Mesendoderm (in vitro differentiated cells): ENCODE data around the gene ANAPC1.
"Not testable (repeated sequence)": the region's sequence is repeated elsewhere in the genome, so short reads cannot be mapped to it uniquely, and the experiment has no call there.

Source experiments
- DNase-seq: peaks from one replicate; pipeline ENCODE4 v3.0.0; 2013
- H2AK5ac ChIP-seq: 2 replicates; pipeline ENCODE4 v1.6.1; 2013; ENCODE audit warnings: low read length, inconsistent platforms
- H2BK120ac ChIP-seq: 2 replicates; pipeline ENCODE4 v1.6.1; 2013; ENCODE audit warnings: low read depth, mild to moderate bottlenecking, low read length, moderate library complexity, mixed read lengths
- H2BK15ac ChIP-seq: replicated peaks from 2 replicates; pipeline ENCODE4 v1.6.1; 2013; ENCODE audit warnings: low read depth, mild to moderate bottlenecking, moderate library complexity
- H2BK5ac ChIP-seq: 2 replicates; pipeline ENCODE4 v1.6.1; 2013; ENCODE audit warnings: low read length, inconsistent platforms
- H3K18ac ChIP-seq: 2 replicates; pipeline ENCODE4 v1.6.1; 2013; ENCODE audit warnings: mild to moderate bottlenecking, low read length, mixed read lengths
- H3K23ac ChIP-seq: one replicate; pipeline ENCODE4 v1.6.1; 2013; ENCODE audit warnings: low read length
- H3K27ac ChIP-seq: 2 replicates; pipeline ENCODE4 v1.5.1; 2013; ENCODE audit warnings: low read depth, mild to moderate bottlenecking, inconsistent platforms, low read length, moderate library complexity
- H3K27me3 ChIP-seq: 2 replicates; pipeline ENCODE4 v1.6.1; 2013; ENCODE audit warnings: low read length, control low read depth, mild to moderate bottlenecking, inconsistent platforms; ENCODE audit not compliant: insufficient read depth, poor library complexity
- H3K36me3 ChIP-seq: 2 replicates; pipeline ENCODE4 v1.6.1; 2013; ENCODE audit warnings: low read length, inconsistent platforms; ENCODE audit not compliant: control insufficient read depth, insufficient read depth
- H3K4ac ChIP-seq: one replicate; pipeline ENCODE4 v1.6.1; 2013; ENCODE audit warnings: low read depth, mild to moderate bottlenecking, low read length, moderate library complexity
- H3K4me1 ChIP-seq: 2 replicates; pipeline ENCODE4 v1.6.1; 2013; ENCODE audit warnings: low read depth, low read length, inconsistent platforms; ENCODE audit not compliant: control insufficient read depth
- H3K4me2 ChIP-seq: 2 replicates; pipeline ENCODE4 v1.6.1; 2013; ENCODE audit warnings: low read length
- H3K4me3 ChIP-seq: 2 replicates; pipeline ENCODE4 v1.5.1; 2013; ENCODE audit warnings: mild to moderate bottlenecking, low read length
- H3K56ac ChIP-seq: one replicate; pipeline ENCODE4 v1.6.1; 2013; ENCODE audit warnings: low read length
- H3K79me1 ChIP-seq: 2 replicates; pipeline ENCODE4 v1.6.1; 2013; ENCODE audit warnings: low read length, inconsistent platforms
- H3K79me2 ChIP-seq: 2 replicates; pipeline ENCODE4 v1.6.1; 2013; ENCODE audit warnings: mild to moderate bottlenecking, low read length; ENCODE audit not compliant: control insufficient read depth, insufficient read depth
- H3K9ac ChIP-seq: 2 replicates; pipeline ENCODE4 v1.6.1; 2013; ENCODE audit warnings: low read length, inconsistent platforms
- H4K5ac ChIP-seq: one replicate; pipeline ENCODE4 v1.6.1; 2013; ENCODE audit warnings: low read length
- H4K8ac ChIP-seq: one replicate; pipeline ENCODE4 v1.6.1; 2013; ENCODE audit warnings: low read depth, mild to moderate bottlenecking, control low read depth, low read length, moderate library complexity
- WGBS: extraction: QIAGEN DNeasy Blood & Tissue Kit; methylation state at CpG from one replicate; pipeline ENCODE4 v1.1.7; 2013; ENCODE audit warnings: low lambda C conversion rate, missing lambda C conversion rate; ENCODE audit not compliant: insufficient coverage; ENCODE audit errors: extremely low coverage; 5-methylcytosine and 5-hydroxymethylcytosine counted together

Gene ANAPC1

DNA sequence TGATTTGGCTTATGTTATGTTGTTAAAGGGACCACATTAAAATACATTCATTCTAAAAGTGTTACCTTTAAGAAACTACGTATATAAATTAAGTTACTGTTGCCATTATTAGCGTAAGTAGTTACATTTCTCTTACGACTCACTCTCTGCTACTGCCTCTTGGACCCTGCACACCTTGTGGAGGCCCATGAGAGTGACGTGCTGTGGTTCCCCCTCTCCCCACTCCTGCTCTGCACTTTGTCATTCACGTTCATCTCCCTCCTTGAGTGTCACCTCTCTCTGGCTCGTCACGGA lies 13.6 kb upstream of the ANAPC1 start:
- no peak overlapping the region for H3K27ac ChIP-seq
- H3K4me2 ChIP-seq, result peak overlapping the region; percentile 93
- H3K56ac ChIP-seq, result peak overlapping the region; percentile 89
- no peak overlapping the region for H2BK15ac ChIP-seq
- DNase-seq, result no peak
- peak overlapping the region; percentile 88 for H3K9ac ChIP-seq
- H3K18ac ChIP-seq, result no peak overlapping the region
- no peak overlapping the region for H2BK120ac ChIP-seq
- peaks cover 6% of the 10 kb centered on the region for H3K79me1 ChIP-seq
- H3K4ac ChIP-seq, result no peak overlapping the region
- no peak overlapping the region for H4K8ac ChIP-seq
- H3K79me2 ChIP-seq, result peaks cover 9% of the 10 kb centered on the region
- no peak overlapping the region for H3K23ac ChIP-seq
- peaks cover 8% of the 10 kb centered on the region for H3K4me1 ChIP-seq
- H3K36me3 ChIP-seq, result no peaks in the 10 kb centered on the region
- no peak overlapping the region for H4K5ac ChIP-seq
- WGBS, result no CpG with 5 or more reads among the region's 7 CpGs
- no peak overlapping the region for H2AK5ac ChIP-seq
- H2BK5ac ChIP-seq, result peak overlapping the region; percentile 14
- H3K27me3 ChIP-seq, result no peaks in the 10 kb centered on the region
- H3K4me3 ChIP-seq, result peak overlapping the region; percentile 53

GRCh38 chr2:111896576-111896975 lies 12.6 kb upstream of the ANAPC1 start:
- Histone ChIP-seq H3K4me2 (no peak overlapping the region), H4K8ac (no peak overlapping the region), H3K4me3 (no peak overlapping the region), H3K9ac (no peak overlapping the region), H3K79me1 (peaks cover 2% of the 10 kb centered on the region), H3K79me2 (peaks cover 7% of the 10 kb centered on the region), H2BK5ac (no peak overlapping the region), H3K23ac (no peak overlapping the region), H2BK15ac (no peak overlapping the region), H2BK120ac (no peak overlapping the region), H3K27ac (no peak overlapping the region), H3K36me3 (no peaks in the 10 kb centered on the region), H3K18ac (no peak overlapping the region), H3K56ac (peak overlapping the region; percentile 37), H3K4ac (no peak overlapping the region), H4K5ac (no peak overlapping the region), H3K4me1 (peaks cover 4% of the 10 kb centered on the region), H3K27me3 (no peaks in the 10 kb centered on the region), H2AK5ac (no peak overlapping the region)
- WGBS, result no CpG with 5 or more reads among the region's 6 CpGs
- DNase-seq, result no peak

DNA sequence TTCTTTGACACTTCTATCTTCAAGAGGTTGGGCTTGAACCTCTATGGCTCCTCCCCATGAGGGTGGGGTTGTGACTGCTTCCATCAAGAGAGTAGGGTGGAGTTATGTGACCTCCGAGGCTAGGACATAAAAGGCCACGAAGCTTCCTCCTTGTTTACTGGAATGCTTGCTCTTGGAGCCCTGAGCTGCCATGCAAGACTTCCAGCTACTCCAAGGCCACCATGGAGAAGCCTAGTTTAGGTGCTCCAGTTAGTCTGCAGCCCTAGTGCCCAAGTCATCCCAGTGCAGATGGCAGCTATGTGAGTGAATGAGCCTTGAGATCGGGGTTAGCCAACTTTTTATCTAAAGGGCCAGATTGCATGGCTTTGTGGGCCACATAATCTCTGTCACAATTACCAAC lies 12.0 kb upstream of the ANAPC1 start:
- Histone ChIP-seq H4K8ac (no peak overlapping the region), H3K9ac (no peak overlapping the region), H3K56ac (no peak overlapping the region), H3K79me1 (peaks cover 2% of the 10 kb centered on the region), H2BK15ac (no peak overlapping the region), H3K4me3 (no peak overlapping the region), H3K23ac (no peak overlapping the region), H3K27ac (no peak overlapping the region), H3K27me3 (no peaks in the 10 kb centered on the region), H4K5ac (no peak overlapping the region), H2AK5ac (peak overlapping the region; percentile 40), H3K18ac (no peak overlapping the region), H3K4me2 (no peak overlapping the region), H2BK5ac (no peak overlapping the region), H3K36me3 (no peaks in the 10 kb centered on the region), H3K79me2 (peaks cover 7% of the 10 kb centered on the region), H3K4ac (no peak overlapping the region), H3K4me1 (peaks cover 4% of the 10 kb centered on the region), H2BK120ac (no peak overlapping the region)
- DNase-seq, result no peak
- no CpG with 5 or more reads among the region's 3 CpGs for WGBS

- Histone ChIP-seq H3K4me3 (peak overlapping the region; percentile 88), H3K79me1 (no peaks in the 10 kb centered on the region), H4K8ac (peak overlapping the region; percentile 16), H2BK120ac (no peak overlapping the region), H3K9ac (peak overlapping the region; percentile 94), H3K4me2 (peak overlapping the region; percentile 99), H3K56ac (peak overlapping the region; percentile 98), H3K79me2 (peaks cover 9% of the 10 kb centered on the region), H2BK15ac (no peak overlapping the region), H2BK5ac (no peak overlapping the region), H4K5ac (peak overlapping the region; percentile 47), H3K4ac (peak overlapping the region; percentile 19), H3K27ac (peak overlapping the region; percentile 37), H3K18ac (peak overlapping the region; percentile 52), H3K4me1 (no peaks in the 10 kb centered on the region), H3K27me3 (no peaks in the 10 kb centered on the region), H3K36me3 (no peaks in the 10 kb centered on the region), H3K23ac (no peak overlapping the region), H2AK5ac (no peak overlapping the region)
- DNase-seq, result no peak
- no CpG with 5 or more reads among the region's 11 CpGs for WGBS
These were observed 585 bp upstream of the ANAPC1 start for GRCh38 chr2:111884592-111884964.

DNA sequence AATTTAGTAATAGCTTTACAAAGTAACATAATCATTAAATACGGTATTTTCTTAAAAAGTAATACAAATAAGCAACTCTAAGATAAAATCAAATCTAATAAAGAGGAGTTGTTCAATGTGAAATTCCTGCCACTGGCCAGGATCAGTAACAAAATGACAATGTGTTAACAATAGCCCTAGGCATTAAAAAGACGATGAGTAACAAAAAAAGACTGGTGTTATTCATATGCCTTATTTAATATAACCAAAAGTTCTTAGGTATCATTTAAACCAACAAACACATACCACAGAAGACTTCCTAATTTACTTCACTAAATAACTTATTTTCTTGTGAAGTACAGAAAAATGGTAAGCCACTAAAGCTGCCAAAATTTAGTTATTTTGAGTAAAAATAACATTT lies 11.2 kb downstream of the ANAPC1 start:
- H2BK120ac ChIP-seq, H4K5ac ChIP-seq, H2BK15ac ChIP-seq, DNase-seq, H3K79me2 ChIP-seq, H3K27me3 ChIP-seq, H3K9ac ChIP-seq, H3K27ac ChIP-seq, H3K79me1 ChIP-seq, H3K4me3 ChIP-seq, H3K23ac ChIP-seq, H4K8ac ChIP-seq, H3K18ac ChIP-seq, H2BK5ac ChIP-seq, H3K56ac ChIP-seq, H3K4me2 ChIP-seq, H3K36me3 ChIP-seq, H3K4me1 ChIP-seq, H3K4ac ChIP-seq, H2AK5ac ChIP-seq: not testable (repeated sequence)
- WGBS, result no CpG with 5 or more reads among the region's 2 CpGs

- not testable (repeated sequence) for H3K4me2 ChIP-seq, H2BK120ac ChIP-seq, H3K18ac ChIP-seq, H2BK15ac ChIP-seq, H3K36me3 ChIP-seq, H2BK5ac ChIP-seq, H3K4me1 ChIP-seq, H2AK5ac ChIP-seq, H4K8ac ChIP-seq, DNase-seq, H3K4ac ChIP-seq, H3K9ac ChIP-seq, H3K56ac ChIP-seq, H3K23ac ChIP-seq, H3K27ac ChIP-seq, H3K27me3 ChIP-seq, H3K79me1 ChIP-seq, H3K4me3 ChIP-seq, H3K79me2 ChIP-seq, H4K5ac ChIP-seq
- no CpG with 5 or more reads among the region's 3 CpGs for WGBS
These were observed 18.9 kb downstream of the ANAPC1 start for GRCh38 chr2:111865124-111865523.
